ENCODE data around the gene LY86. TPM values are rescaled to one million over a fixed set of nuclear protein-coding genes. Genes with fewer than 3 reads are reported as not detected.

Gene LY86
- total and polyA plus RNA-seq, 2 donors (not counting 1 experiment from before 2014, with no cell fraction given) = 68.7 to 90.2 TPM

- no peak overlapping the region for H3K27ac ChIP-seq (ENCODE audit: low read length in 2 of 2)
- no peaks in the 10 kb centered on the region for H3K27me3 Mint-ChIP-seq
- H2AFZ ChIP-seq (ENCODE audit: insufficient read depth, low read depth, low read length, poor library complexity, severe bottlenecking) = no peak overlapping the region
- peaks cover 0 to 4% (median under 1%) of the 10 kb centered on the region in 3 donors for H3K9me3 ChIP-seq (ENCODE audit: control extremely low read depth in 1 of 3, control insufficient read depth in 2 of 3, insufficient read depth in 1 of 3, low read length in 2 of 3)
- no peaks in the 10 kb centered on the region for H3K36me3 ChIP-seq (replicated peaks in 1 of 2; ENCODE audit: control extremely low read depth in 1 of 2, control insufficient read depth in 1 of 2, extremely low read depth in 1 of 2, insufficient read depth in 2 of 2, low read length in 1 of 2)
- no peak overlapping the region for H3K9ac ChIP-seq (ENCODE audit: low read length)
- CTCF ChIA-PET = no interaction called here
- H3K79me2 ChIP-seq (ENCODE audit: control insufficient read depth, insufficient read depth, low read length) = peaks cover 24% of the 10 kb centered on the region
- intact Hi-C loops (cut with micrococcal nuclease) = no loop called here
- no CpG with 5 or more reads among the region's 1 CpG for WGBS (ENCODE audit: insufficient coverage)
- POLR2A ChIA-PET = no interaction called here
- H3K4me3 Mint-ChIP-seq = no peak overlapping the region
- no peaks in the 10 kb centered on the region for H4K20me1 ChIP-seq (ENCODE audit: control insufficient read depth, insufficient read depth, low read length, poor library complexity, severe bottlenecking)
- peak overlapping the region; percentile 23 for H3K4me2 ChIP-seq (replicated peaks; ENCODE audit: low read depth, low read length, poor library complexity, severe bottlenecking)
- H3K27me3 ChIP-seq (replicated peaks in 1 of 4; ENCODE audit: control extremely low read depth in 1 of 4, control insufficient read depth in 3 of 4, insufficient read depth in 4 of 4, low read length in 3 of 4) = no peaks in the 10 kb centered on the region
- no peak for TF ChIP-seq CTCF (IDR thresholded peaks at IDR 0.05)
- TF ChIP-seq EZH2 (IDR thresholded peaks at IDR 0.05; ENCODE audit: borderline replicate concordance, insufficient read depth, low read depth, low read length, poor library complexity, severe bottlenecking) = no peak
- H3K4me1 ChIP-seq (ENCODE audit: control insufficient read depth in 2 of 2, insufficient read depth in 2 of 2, low read length in 2 of 2) = peaks cover 13 to 16% of the 10 kb centered on the region in 2 donors
- peak overlapping the region; percentile 16 for H3K27ac Mint-ChIP-seq
- ATAC-seq (ENCODE audit: low read depth) (no peak), DNase-seq (no peak)
- peaks cover 24% of the 10 kb centered on the region for H3K4me1 Mint-ChIP-seq
- H3K9me3 Mint-ChIP-seq (ENCODE audit: insufficient read depth) = no peaks in the 10 kb centered on the region
- H3K4me3 ChIP-seq (ENCODE audit: control extremely low read depth in 1 of 5, extremely low read depth in 1 of 5, insufficient read depth in 1 of 5, low read depth in 2 of 5, low read length in 4 of 5) = no peak overlapping the region
These were observed 9.2 kb upstream of the LY86 start for GRCh38 chr6:6579281-6579680.

- CTCF ChIA-PET = interaction anchor here (12.6 kb wide), 1 partner anchor 24 kb away, joined by 171 read pairs; no protein-coding TSS in a partner anchor
These were observed 8.2 kb upstream of the LY86 start for GRCh38 chr6:6580225-6580856.

More at GRCh38 chr6:6580225-6580856, 8.2 kb upstream of the LY86 start:
- H3K4me1 ChIP-seq (ENCODE audit: control insufficient read depth in 2 of 2, insufficient read depth in 2 of 2, low read length in 2 of 2) = peaks cover 22 to 27% of the 10 kb centered on the region in 2 donors
- Mint-ChIP-seq H3K27ac (no peak overlapping the region), H3K4me3 (no peak overlapping the region), H3K4me1 (peaks cover 34% of the 10 kb centered on the region), H3K27me3 (no peaks in the 10 kb centered on the region), H3K9me3 (ENCODE audit: insufficient read depth) (no peaks in the 10 kb centered on the region)
- 93% methylated on average over 4 of the region's 6 CpGs for WGBS (ENCODE audit: insufficient coverage)
- H3K27me3 ChIP-seq (replicated peaks in 1 of 4; ENCODE audit: control extremely low read depth in 1 of 4, control insufficient read depth in 3 of 4, insufficient read depth in 4 of 4, low read length in 3 of 4) = no peaks in the 10 kb centered on the region
- peaks cover 0 to 4% (median 0%) of the 10 kb centered on the region in 3 donors for H3K9me3 ChIP-seq (ENCODE audit: control extremely low read depth in 1 of 3, control insufficient read depth in 2 of 3, insufficient read depth in 1 of 3, low read length in 2 of 3)
- H4K20me1 ChIP-seq (ENCODE audit: control insufficient read depth, insufficient read depth, low read length, poor library complexity, severe bottlenecking) = no peaks in the 10 kb centered on the region
- H3K36me3 ChIP-seq (replicated peaks in 1 of 2; ENCODE audit: control extremely low read depth in 1 of 2, control insufficient read depth in 1 of 2, extremely low read depth in 1 of 2, insufficient read depth in 2 of 2, low read length in 1 of 2) = no peaks in the 10 kb centered on the region
- no peak overlapping the region for H3K9ac ChIP-seq (ENCODE audit: low read length)
- intact Hi-C loops (cut with micrococcal nuclease) = loop anchor here (10.0 kb wide), 3 partner anchors 224 to 1806 kb away; partner anchors contain the start of gene CDYL
- ATAC-seq (ENCODE audit: low read depth) (no peak), DNase-seq (no peak)
- H3K79me2 ChIP-seq (ENCODE audit: control insufficient read depth, insufficient read depth, low read length) = peaks cover 33% of the 10 kb centered on the region
- TF ChIP-seq CTCF (IDR thresholded peaks at IDR 0.05) (no peak), EZH2 (IDR thresholded peaks at IDR 0.05; ENCODE audit: borderline replicate concordance, insufficient read depth, low read depth, low read length, poor library complexity, severe bottlenecking) (no peak)
- H3K4me2 ChIP-seq (replicated peaks; ENCODE audit: low read depth, low read length, poor library complexity, severe bottlenecking) = no peak overlapping the region
- POLR2A ChIA-PET = no interaction called here
- H3K27ac ChIP-seq (ENCODE audit: low read length in 2 of 2) = no peak overlapping the region
- no peak overlapping the region for H2AFZ ChIP-seq (ENCODE audit: insufficient read depth, low read depth, low read length, poor library complexity, severe bottlenecking)
- no peak overlapping the region for H3K4me3 ChIP-seq (ENCODE audit: control extremely low read depth in 1 of 5, extremely low read depth in 1 of 5, insufficient read depth in 1 of 5, low read depth in 2 of 5, low read length in 4 of 5)

Measured in B cell (primary cell).